ENCODE data around the gene ZC3H18. TPM values are rescaled to one million over a fixed set of nuclear protein-coding genes. Genes with fewer than 3 reads are reported as not detected.

Gene ZC3H18
- total RNA-seq, 1 experiment from 2014 or later = 57.8 TPM

- POLR2A ChIA-PET = no interaction called here
- Histone ChIP-seq H3K36me3 (ENCODE audit: control insufficient read depth in 1 of 2, insufficient read depth in 2 of 2, low read length in 2 of 2) (peaks cover 4 to 6% of the 10 kb centered on the region in 2 experiments; a peak in 2 of 4 replicates), H3K4me3 (replicated peaks in 1 of 2; ENCODE audit: low read depth in 1 of 2, low read length in 2 of 2) (no peak overlapping the region), H4K20me1 (ENCODE audit: insufficient read depth) (no peaks in the 10 kb centered on the region), H3K9me3 (ENCODE audit: control insufficient read depth in 1 of 2, insufficient read depth in 1 of 2, low read depth in 1 of 2, low read length in 2 of 2) (no peaks in the 10 kb centered on the region), H3K27me3 (ENCODE audit: insufficient read depth, low read length) (no peaks in the 10 kb centered on the region), H2AFZ (ENCODE audit: low read depth, low read length, poor library complexity, severe bottlenecking) (no peak overlapping the region), H3K4me1 (ENCODE audit: control insufficient read depth in 1 of 2, insufficient read depth in 2 of 2, low read length in 2 of 2) (peaks cover 1 to 15% of the 10 kb centered on the region in 2 experiments; a peak in 3 of 4 replicates), H3K9me2 (ENCODE audit: insufficient read depth) (no peaks in the 10 kb centered on the region), H3K27ac (ENCODE audit: low read depth, low read length) (no peak overlapping the region), H3K4me2 (ENCODE audit: low read length) (no peak overlapping the region), H3K79me2 (ENCODE audit: insufficient read depth, low read length) (peaks cover 36% of the 10 kb centered on the region), H3K9ac (ENCODE audit: low read length) (no peak overlapping the region)
- TF ChIP-seq EZH2 (IDR thresholded peaks at IDR 0.05) (no peak), EZH2phosphoT487 (IDR thresholded peaks at IDR 0.05; ENCODE audit: borderline replicate concordance) (no peak), JUND (IDR thresholded peaks at IDR 0.05) (no peak), MAX (IDR thresholded peaks at IDR 0.05) (no peak), CEBPB (IDR thresholded peaks at IDR 0.05; ENCODE audit: low read depth) (no peak)
- no peak for ATAC-seq
- RAD21 ChIA-PET (ENCODE audit: low non-redundant PET in 1 of 2, low total read pairs in 2 of 2, uncharacterized antibody in 2 of 2, unreplicated experiment in 2 of 2) = no interaction called here
- no peak for DNase-seq (ENCODE audit: low read depth, low spot score)
- intact Hi-C loops (cut with micrococcal nuclease) = no loop called here
- no TSS peak for BruUV-seq (replicated peaks)
- CTCF ChIA-PET = interaction anchor here (0.5 kb wide), 1 partner anchor 16 kb away, joined by 3 read pairs; no protein-coding TSS in a partner anchor
Observed at GRCh38 chr16:88659160-88659559, 89.0 kb downstream of the ZC3H18 start.

- POLR2A ChIA-PET = no interaction called here
- Histone ChIP-seq H3K4me2 (ENCODE audit: low read length) (no peak overlapping the region), H3K9me3 (ENCODE audit: control insufficient read depth in 1 of 2, insufficient read depth in 1 of 2, low read depth in 1 of 2, low read length in 2 of 2) (no peaks in the 10 kb centered on the region), H3K4me1 (ENCODE audit: control insufficient read depth in 1 of 2, insufficient read depth in 2 of 2, low read length in 2 of 2) (peaks cover 4 to 21% of the 10 kb centered on the region in 2 experiments; a peak in 3 of 4 replicates), H4K20me1 (ENCODE audit: insufficient read depth) (no peaks in the 10 kb centered on the region), H3K9me2 (ENCODE audit: insufficient read depth) (no peaks in the 10 kb centered on the region), H2AFZ (ENCODE audit: low read depth, low read length, poor library complexity, severe bottlenecking) (no peak overlapping the region), H3K79me2 (ENCODE audit: insufficient read depth, low read length) (peaks cover 36% of the 10 kb centered on the region), H3K27me3 (ENCODE audit: insufficient read depth, low read length) (no peaks in the 10 kb centered on the region), H3K36me3 (ENCODE audit: control insufficient read depth in 1 of 2, insufficient read depth in 2 of 2, low read length in 2 of 2) (peaks cover 4% of the 10 kb centered on the region in 2 experiments; a peak in 1 of 4 replicates), H3K4me3 (replicated peaks in 1 of 2; ENCODE audit: low read depth in 1 of 2, low read length in 2 of 2) (no peak overlapping the region), H3K9ac (ENCODE audit: low read length) (no peak overlapping the region), H3K27ac (ENCODE audit: low read depth, low read length) (no peak overlapping the region)
- DNase-seq (ENCODE audit: low read depth, low spot score) = no peak
- BruUV-seq (replicated peaks) = no TSS peak
- intact Hi-C loops (cut with micrococcal nuclease) = no loop called here
- CTCF ChIA-PET = no interaction called here
- RAD21 ChIA-PET (ENCODE audit: low non-redundant PET in 1 of 2, low total read pairs in 2 of 2, uncharacterized antibody in 2 of 2, unreplicated experiment in 2 of 2) = interaction anchor here in 1 of 2 experiments (0.7 kb wide), 1 partner anchor 43 kb away, joined by 4 read pairs; no protein-coding TSS in a partner anchor
- ATAC-seq = no peak
- TF ChIP-seq ZFX (IDR thresholded peaks at IDR 0.05) = no peak
- no peak for TF ChIP-seq CBX3 (IDR thresholded peaks at IDR 0.05; ENCODE audit: low read depth)
- no peak for TF ChIP-seq EGR1 (IDR thresholded peaks at IDR 0.05; ENCODE audit: low read depth)
- no peak for TF ChIP-seq REST (IDR thresholded peaks at IDR 0.05; ENCODE audit: low read depth)
- no peak for TF ChIP-seq SP1 (IDR thresholded peaks at IDR 0.05; ENCODE audit: low read depth)
- TF ChIP-seq EZH2phosphoT487 (IDR thresholded peaks at IDR 0.05; ENCODE audit: borderline replicate concordance) = no peak
- no peak for TF ChIP-seq EZH2 (IDR thresholded peaks at IDR 0.05)
- no peak for TF ChIP-seq ZNF274 (IDR thresholded peaks at IDR 0.05; ENCODE audit: low read depth, low read length)
- no peak for TF ChIP-seq MAX (IDR thresholded peaks at IDR 0.05)
- no peak for TF ChIP-seq SRF (IDR thresholded peaks at IDR 0.05; ENCODE audit: low read depth)
- no peak for TF ChIP-seq CTCF (IDR thresholded peaks at IDR 0.05 in 2 of 3, conservative IDR thresholded peaks at IDR 0.05 in 1 of 3; ENCODE audit: borderline replicate concordance in 1 of 3, insufficient read depth in 1 of 3, low read depth in 2 of 3, low read length in 2 of 3)
- TF ChIP-seq POLR2A (IDR thresholded peaks at IDR 0.05; ENCODE audit: borderline replicate concordance, extremely low read depth, insufficient read depth, insufficient read length) = no peak
- TF ChIP-seq FOSL1 (IDR thresholded peaks at IDR 0.05; ENCODE audit: low read depth) = no peak
- no peak for TF ChIP-seq RAD21 (IDR thresholded peaks at IDR 0.05; ENCODE audit: low read depth)
- no peak for TF ChIP-seq POLR2AphosphoS5 (IDR thresholded peaks at IDR 0.05; ENCODE audit: low read depth, low read length)
Observed at GRCh38 chr16:88661468-88661867, 91.3 kb downstream of the ZC3H18 start.
